Tibial nerve (tissue), 4 donors: ENCODE data around the gene CIROP.

ENCODE experiments used
- CTCF ChIP-seq, 5 experiments: fragments of 200-600 bp in 3 of 5; fragments of 450-650 bp in 2 of 5; sonication (generic) in 3 of 5; IDR thresholded peaks; one replicate each; pipeline ENCODE4 v1.5.1; 2016 to 2019; ENCODE audit warnings: antibody characterized with exemption in 5 of 5, mild to moderate bottlenecking in 3 of 5, moderate library complexity in 2 of 5
- EP300 ChIP-seq, 2 donors: sonication (generic); formaldehyde crosslinking; IDR thresholded peaks; one replicate each; pipeline ENCODE4 v1.6.1; 2017; ENCODE audit warnings: antibody characterized with exemption in 2 of 2, mild to moderate bottlenecking in 1 of 2
- POLR2A ChIP-seq, 2 donors: fragments of 450-650 bp; IDR thresholded peaks; one replicate each; pipeline ENCODE4 v1.6.1; 2017; ENCODE audit warnings: antibody characterized with exemption in 2 of 2, mild to moderate bottlenecking in 2 of 2, moderate library complexity in 2 of 2

- no peak for TF ChIP-seq CTCF (IDR thresholded peaks at IDR 0.05)
- TF ChIP-seq EP300 (IDR thresholded peaks at IDR 0.05) = no peak
- no peak for TF ChIP-seq POLR2A (IDR thresholded peaks at IDR 0.05)
Observed at GRCh38 chr14:23052182-23052623, 52.6 kb downstream of the CIROP start.
